HepG2 (cell line): ENCODE data around the gene MYBL2. TPM values are rescaled to one million over a fixed set of nuclear protein-coding genes. Genes with fewer than 3 reads are reported as not detected.

ENCODE experiments used
- GMEB1 ChIP-seq: sonication (generic); formaldehyde crosslinking; IDR thresholded peaks from 2 replicates; pipeline ENCODE4 v1.5.1; 2020; ENCODE audit warnings: missing genetic modification reagents, mild to moderate bottlenecking, borderline replicate concordance
- KLF13 ChIP-seq: sonication (generic); formaldehyde crosslinking; IDR thresholded peaks from 2 replicates; pipeline ENCODE4 v1.4.0; 2020; ENCODE audit warnings: mild to moderate bottlenecking, missing genetic modification reagents
- USF2 ChIP-seq, 2 experiments: sonication (generic) in 1 of 2; formaldehyde crosslinking in 1 of 2; IDR thresholded peaks; 2 replicates each; pipeline versions ENCODE4 v1.5.1 to v1.6.1; 2011 to 2020; ENCODE audit warnings: borderline replicate concordance in 1 of 2, low read depth in 1 of 2, low read length in 1 of 2, mild to moderate bottlenecking in 1 of 2, missing genetic modification reagents in 1 of 2, moderate library complexity in 1 of 2
- ZNF10 ChIP-seq: sonication (generic); formaldehyde crosslinking; IDR thresholded peaks from 2 replicates; pipeline ENCODE4 v1.4.0; 2020; ENCODE audit warnings: mild to moderate bottlenecking, low read depth, missing genetic modification reagents, borderline replicate concordance
- ZNF232 ChIP-seq: sonication (generic); formaldehyde crosslinking; IDR thresholded peaks from 2 replicates; pipeline ENCODE4 v1.4.0; 2020; ENCODE audit warnings: missing genetic modification reagents, borderline replicate concordance
- ZNF382 ChIP-seq: sonication (generic); formaldehyde crosslinking; IDR thresholded peaks from 2 replicates; pipeline ENCODE4 v1.5.0; 2020; ENCODE audit warnings: missing genetic modification reagents, mild to moderate bottlenecking, borderline replicate concordance
- ZNF83 ChIP-seq: sonication (generic); formaldehyde crosslinking; IDR thresholded peaks from 2 replicates; pipeline ENCODE4 v1.4.0; 2020; ENCODE audit warnings: missing genetic modification reagents, mild to moderate bottlenecking, borderline replicate concordance
- ZNF850 ChIP-seq: sonication (generic); formaldehyde crosslinking; conservative IDR thresholded peaks from 2 replicates; pipeline ENCODE4 v1.9.0; 2021; ENCODE audit warnings: mild to moderate bottlenecking, missing genetic modification reagents
- polyA plus RNA-seq, 8 experiments: library from polyadenylated mRNA; depleted of rRNA in 3 of 8; stranded (reverse) in 7 of 8; unstranded in 1 of 8; fragments of >200 nt; fragmentation: Illumina TruSeq in 4 of 8; extraction: Trizol in 4 of 8; gene quantifications; 2 replicates each; pipeline versions ENCODE4 v1.2.1 to v1.2.3, GENCODE V29; 2011 to 2016; ENCODE audit warnings: low read depth in 4 of 8, missing spikeins in 1 of 8, mixed read lengths in 1 of 8; ENCODE audit not compliant: insufficient read depth in 1 of 8
- total RNA-seq, 5 experiments: library from RNA; depleted of rRNA; stranded (reverse); fragments of >200 nt; fragmentation: Illumina TruSeq; extraction: Trizol; gene quantifications; 2 replicates each; pipeline ENCODE4 v1.2.3, GENCODE V29; 2016; ENCODE audit warnings: low read depth in 1 of 5
- TF ChIP-seq, protein P1 (sequence below): IDR thresholded peaks from 2 replicates; pipeline ENCODE4 v1.4.0; 2020; ENCODE audit warnings: mild to moderate bottlenecking, missing genetic modification reagents
- TF ChIP-seq, protein P2 (sequence below): sonication (generic); formaldehyde crosslinking; IDR thresholded peaks from 2 replicates; pipeline ENCODE4; 2020; ENCODE audit warnings: missing genetic modification reagents, mild to moderate bottlenecking, borderline replicate concordance
- TF ChIP-seq, protein P3 (sequence below): sonication (generic); formaldehyde crosslinking; IDR thresholded peaks from 2 replicates; pipeline ENCODE4 v1.4.0; 2020; ENCODE audit warnings: missing genetic modification reagents

MYBL2 gene
- total and polyA plus RNA-seq, 2 of the 13 experiments (the other 11 are each of a cell fraction or from before 2014, with no cell fraction given) = 11.9 to 66.2 TPM

- TF ChIP-seq, protein P1, sequence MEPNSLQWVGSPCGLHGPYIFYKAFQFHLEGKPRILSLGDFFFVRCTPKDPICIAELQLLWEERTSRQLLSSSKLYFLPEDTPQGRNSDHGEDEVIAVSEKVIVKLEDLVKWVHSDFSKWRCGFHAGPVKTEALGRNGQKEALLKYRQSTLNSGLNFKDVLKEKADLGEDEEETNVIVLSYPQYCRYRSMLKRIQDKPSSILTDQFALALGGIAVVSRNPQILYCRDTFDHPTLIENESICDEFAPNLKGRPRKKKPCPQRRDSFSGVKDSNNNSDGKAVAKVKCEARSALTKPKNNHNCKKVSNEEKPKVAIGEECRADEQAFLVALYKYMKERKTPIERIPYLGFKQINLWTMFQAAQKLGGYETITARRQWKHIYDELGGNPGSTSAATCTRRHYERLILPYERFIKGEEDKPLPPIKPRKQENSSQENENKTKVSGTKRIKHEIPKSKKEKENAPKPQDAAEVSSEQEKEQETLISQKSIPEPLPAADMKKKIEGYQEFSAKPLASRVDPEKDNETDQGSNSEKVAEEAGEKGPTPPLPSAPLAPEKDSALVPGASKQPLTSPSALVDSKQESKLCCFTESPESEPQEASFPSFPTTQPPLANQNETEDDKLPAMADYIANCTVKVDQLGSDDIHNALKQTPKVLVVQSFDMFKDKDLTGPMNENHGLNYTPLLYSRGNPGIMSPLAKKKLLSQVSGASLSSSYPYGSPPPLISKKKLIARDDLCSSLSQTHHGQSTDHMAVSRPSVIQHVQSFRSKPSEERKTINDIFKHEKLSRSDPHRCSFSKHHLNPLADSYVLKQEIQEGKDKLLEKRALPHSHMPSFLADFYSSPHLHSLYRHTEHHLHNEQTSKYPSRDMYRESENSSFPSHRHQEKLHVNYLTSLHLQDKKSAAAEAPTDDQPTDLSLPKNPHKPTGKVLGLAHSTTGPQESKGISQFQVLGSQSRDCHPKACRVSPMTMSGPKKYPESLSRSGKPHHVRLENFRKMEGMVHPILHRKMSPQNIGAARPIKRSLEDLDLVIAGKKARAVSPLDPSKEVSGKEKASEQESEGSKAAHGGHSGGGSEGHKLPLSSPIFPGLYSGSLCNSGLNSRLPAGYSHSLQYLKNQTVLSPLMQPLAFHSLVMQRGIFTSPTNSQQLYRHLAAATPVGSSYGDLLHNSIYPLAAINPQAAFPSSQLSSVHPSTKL = no peak
- no peak for TF ChIP-seq GMEB1
- TF ChIP-seq ZNF382 (CRISPR knock-in tag) = no peak
- TF ChIP-seq, protein P2, sequence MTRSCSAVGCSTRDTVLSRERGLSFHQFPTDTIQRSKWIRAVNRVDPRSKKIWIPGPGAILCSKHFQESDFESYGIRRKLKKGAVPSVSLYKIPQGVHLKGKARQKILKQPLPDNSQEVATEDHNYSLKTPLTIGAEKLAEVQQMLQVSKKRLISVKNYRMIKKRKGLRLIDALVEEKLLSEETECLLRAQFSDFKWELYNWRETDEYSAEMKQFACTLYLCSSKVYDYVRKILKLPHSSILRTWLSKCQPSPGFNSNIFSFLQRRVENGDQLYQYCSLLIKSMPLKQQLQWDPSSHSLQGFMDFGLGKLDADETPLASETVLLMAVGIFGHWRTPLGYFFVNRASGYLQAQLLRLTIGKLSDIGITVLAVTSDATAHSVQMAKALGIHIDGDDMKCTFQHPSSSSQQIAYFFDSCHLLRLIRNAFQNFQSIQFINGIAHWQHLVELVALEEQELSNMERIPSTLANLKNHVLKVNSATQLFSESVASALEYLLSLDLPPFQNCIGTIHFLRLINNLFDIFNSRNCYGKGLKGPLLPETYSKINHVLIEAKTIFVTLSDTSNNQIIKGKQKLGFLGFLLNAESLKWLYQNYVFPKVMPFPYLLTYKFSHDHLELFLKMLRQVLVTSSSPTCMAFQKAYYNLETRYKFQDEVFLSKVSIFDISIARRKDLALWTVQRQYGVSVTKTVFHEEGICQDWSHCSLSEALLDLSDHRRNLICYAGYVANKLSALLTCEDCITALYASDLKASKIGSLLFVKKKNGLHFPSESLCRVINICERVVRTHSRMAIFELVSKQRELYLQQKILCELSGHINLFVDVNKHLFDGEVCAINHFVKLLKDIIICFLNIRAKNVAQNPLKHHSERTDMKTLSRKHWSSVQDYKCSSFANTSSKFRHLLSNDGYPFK (CRISPR knock-in tag) = peak; percentile 63; the same call in 1 of the 2 replicates
- TF ChIP-seq USF2 (IDR thresholded peaks at IDR 0.05; ENCODE audit: low read depth, low read length) = peak; percentile 85
- TF ChIP-seq USF2 (CRISPR knock-in tag; IDR thresholded peaks at IDR 0.05; ENCODE audit: borderline replicate concordance) = peak; percentile 82; the same call in 1 of the 2 replicates
- no peak for TF ChIP-seq ZNF83 (CRISPR knock-in tag)
- TF ChIP-seq ZNF10 = no peak
- TF ChIP-seq KLF13 (CRISPR knock-in tag) = peak; percentile 67; the same call in 1 of the 2 replicates
- no peak for TF ChIP-seq ZNF232 (CRISPR knock-in tag)
- TF ChIP-seq ZNF850 = 0 out of 2 replicates have a peak, but pooled peaks have one; percentile 35
- TF ChIP-seq, protein P3, sequence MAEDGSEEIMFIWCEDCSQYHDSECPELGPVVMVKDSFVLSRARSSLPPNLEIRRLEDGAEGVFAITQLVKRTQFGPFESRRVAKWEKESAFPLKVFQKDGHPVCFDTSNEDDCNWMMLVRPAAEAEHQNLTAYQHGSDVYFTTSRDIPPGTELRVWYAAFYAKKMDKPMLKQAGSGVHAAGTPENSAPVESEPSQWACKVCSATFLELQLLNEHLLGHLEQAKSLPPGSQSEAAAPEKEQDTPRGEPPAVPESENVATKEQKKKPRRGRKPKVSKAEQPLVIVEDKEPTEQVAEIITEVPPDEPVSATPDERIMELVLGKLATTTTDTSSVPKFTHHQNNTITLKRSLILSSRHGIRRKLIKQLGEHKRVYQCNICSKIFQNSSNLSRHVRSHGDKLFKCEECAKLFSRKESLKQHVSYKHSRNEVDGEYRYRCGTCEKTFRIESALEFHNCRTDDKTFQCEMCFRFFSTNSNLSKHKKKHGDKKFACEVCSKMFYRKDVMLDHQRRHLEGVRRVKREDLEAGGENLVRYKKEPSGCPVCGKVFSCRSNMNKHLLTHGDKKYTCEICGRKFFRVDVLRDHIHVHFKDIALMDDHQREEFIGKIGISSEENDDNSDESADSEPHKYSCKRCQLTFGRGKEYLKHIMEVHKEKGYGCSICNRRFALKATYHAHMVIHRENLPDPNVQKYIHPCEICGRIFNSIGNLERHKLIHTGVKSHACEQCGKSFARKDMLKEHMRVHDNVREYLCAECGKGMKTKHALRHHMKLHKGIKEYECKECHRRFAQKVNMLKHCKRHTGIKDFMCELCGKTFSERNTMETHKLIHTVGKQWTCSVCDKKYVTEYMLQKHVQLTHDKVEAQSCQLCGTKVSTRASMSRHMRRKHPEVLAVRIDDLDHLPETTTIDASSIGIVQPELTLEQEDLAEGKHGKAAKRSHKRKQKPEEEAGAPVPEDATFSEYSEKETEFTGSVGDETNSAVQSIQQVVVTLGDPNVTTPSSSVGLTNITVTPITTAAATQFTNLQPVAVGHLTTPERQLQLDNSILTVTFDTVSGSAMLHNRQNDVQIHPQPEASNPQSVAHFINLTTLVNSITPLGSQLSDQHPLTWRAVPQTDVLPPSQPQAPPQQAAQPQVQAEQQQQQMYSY = no peak
Observed at GRCh38 chr20:43721429-43722152, 54.7 kb downstream of the MYBL2 start (continued).
